ENCODE results near the gene PRPH.

DNA sequence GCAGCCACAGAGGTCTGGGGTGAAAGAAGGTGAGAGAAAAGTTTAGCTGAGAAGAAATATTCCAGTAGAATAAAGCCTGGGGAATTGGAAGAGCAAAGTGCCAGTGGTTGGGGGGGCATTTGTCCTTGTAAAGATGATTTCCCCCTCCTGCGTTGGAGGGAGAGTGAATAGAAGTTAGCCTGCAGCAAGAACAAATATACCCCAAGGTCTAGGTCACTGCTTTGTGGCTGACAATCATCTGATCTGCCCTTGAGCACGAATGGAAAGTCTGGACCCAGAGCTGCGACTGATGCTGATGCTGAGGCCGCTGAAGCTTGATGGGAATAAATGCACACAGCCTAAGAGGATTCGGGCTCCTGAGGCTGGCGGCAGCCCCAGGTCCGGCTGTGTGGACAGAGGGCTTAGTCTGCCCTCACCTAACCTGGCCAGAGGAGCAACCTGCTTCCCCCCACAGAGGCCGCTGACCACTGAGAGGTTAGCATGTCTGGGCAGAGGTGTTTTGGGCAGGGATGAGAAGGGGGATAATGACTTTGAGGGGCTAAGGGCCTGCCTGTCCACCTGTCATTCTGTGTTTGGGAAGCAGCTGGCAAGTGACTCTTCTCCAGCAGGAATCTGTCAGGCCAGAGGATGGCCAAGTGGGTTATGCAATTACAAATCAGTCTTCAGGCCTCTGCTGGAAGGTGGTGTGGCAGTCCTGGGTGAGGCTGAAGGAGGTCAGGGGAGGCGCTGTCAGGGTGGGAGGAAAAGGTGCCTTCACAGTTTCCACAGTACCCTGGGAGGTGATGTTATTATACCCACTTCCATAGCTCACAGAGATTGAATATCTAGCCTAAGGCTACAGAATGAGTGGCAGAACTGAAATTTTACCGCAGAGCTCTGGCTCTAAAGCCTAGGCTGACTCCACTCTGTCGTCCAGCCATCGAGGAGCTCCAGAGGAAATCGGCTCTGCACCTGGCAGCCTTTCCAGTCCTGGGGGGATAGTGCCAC is 18.4 kb upstream of the PRPH start:
- TF ChIP-seq TGIF2 (CRISPR knock-in tag; IDR thresholded peaks at IDR 0.05) (no peak), RBAK (CRISPR knock-in tag; IDR thresholded peaks at IDR 0.05) (no peak), ZSCAN31 (CRISPR knock-in tag; IDR thresholded peaks at IDR 0.05; ENCODE audit: low read depth) (no peak), SCMH1 (CRISPR knock-in tag; IDR thresholded peaks at IDR 0.05; ENCODE audit: borderline replicate concordance) (no peak), FOXM1 (CRISPR knock-in tag; IDR thresholded peaks at IDR 0.05) (no peak), ASH2L (IDR thresholded peaks at IDR 0.05; ENCODE audit: insufficient read length, low read depth, low read length) (no peak), RXRB (CRISPR knock-in tag; IDR thresholded peaks at IDR 0.05; ENCODE audit: borderline replicate concordance) (no peak), PRMT3 (CRISPR knock-in tag; IDR thresholded peaks at IDR 0.05; ENCODE audit: borderline replicate concordance, low read depth) (no peak), REPIN1 (CRISPR knock-in tag; IDR thresholded peaks at IDR 0.05; ENCODE audit: borderline replicate concordance, low read depth) (no peak), ZNF703 (CRISPR knock-in tag; IDR thresholded peaks at IDR 0.05; ENCODE audit: borderline replicate concordance) (no peak)
- TF ChIP-seq, protein P1, sequence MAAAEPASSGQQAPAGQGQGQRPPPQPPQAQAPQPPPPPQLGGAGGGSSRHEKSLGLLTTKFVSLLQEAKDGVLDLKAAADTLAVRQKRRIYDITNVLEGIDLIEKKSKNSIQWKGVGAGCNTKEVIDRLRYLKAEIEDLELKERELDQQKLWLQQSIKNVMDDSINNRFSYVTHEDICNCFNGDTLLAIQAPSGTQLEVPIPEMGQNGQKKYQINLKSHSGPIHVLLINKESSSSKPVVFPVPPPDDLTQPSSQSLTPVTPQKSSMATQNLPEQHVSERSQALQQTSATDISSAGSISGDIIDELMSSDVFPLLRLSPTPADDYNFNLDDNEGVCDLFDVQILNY (CRISPR knock-in tag; conservative IDR thresholded peaks at IDR 0.05), result no peak
- TF ChIP-seq, protein P2, sequence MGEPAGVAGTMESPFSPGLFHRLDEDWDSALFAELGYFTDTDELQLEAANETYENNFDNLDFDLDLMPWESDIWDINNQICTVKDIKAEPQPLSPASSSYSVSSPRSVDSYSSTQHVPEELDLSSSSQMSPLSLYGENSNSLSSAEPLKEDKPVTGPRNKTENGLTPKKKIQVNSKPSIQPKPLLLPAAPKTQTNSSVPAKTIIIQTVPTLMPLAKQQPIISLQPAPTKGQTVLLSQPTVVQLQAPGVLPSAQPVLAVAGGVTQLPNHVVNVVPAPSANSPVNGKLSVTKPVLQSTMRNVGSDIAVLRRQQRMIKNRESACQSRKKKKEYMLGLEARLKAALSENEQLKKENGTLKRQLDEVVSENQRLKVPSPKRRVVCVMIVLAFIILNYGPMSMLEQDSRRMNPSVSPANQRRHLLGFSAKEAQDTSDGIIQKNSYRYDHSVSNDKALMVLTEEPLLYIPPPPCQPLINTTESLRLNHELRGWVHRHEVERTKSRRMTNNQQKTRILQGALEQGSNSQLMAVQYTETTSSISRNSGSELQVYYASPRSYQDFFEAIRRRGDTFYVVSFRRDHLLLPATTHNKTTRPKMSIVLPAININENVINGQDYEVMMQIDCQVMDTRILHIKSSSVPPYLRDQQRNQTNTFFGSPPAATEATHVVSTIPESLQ (CRISPR knock-in tag; conservative IDR thresholded peaks at IDR 0.05), result no peak
- TF ChIP-seq, protein P3, sequence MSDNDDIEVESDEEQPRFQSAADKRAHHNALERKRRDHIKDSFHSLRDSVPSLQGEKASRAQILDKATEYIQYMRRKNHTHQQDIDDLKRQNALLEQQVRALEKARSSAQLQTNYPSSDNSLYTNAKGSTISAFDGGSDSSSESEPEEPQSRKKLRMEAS (IDR thresholded peaks at IDR 0.05), result no peak
- TF ChIP-seq, protein P4, sequence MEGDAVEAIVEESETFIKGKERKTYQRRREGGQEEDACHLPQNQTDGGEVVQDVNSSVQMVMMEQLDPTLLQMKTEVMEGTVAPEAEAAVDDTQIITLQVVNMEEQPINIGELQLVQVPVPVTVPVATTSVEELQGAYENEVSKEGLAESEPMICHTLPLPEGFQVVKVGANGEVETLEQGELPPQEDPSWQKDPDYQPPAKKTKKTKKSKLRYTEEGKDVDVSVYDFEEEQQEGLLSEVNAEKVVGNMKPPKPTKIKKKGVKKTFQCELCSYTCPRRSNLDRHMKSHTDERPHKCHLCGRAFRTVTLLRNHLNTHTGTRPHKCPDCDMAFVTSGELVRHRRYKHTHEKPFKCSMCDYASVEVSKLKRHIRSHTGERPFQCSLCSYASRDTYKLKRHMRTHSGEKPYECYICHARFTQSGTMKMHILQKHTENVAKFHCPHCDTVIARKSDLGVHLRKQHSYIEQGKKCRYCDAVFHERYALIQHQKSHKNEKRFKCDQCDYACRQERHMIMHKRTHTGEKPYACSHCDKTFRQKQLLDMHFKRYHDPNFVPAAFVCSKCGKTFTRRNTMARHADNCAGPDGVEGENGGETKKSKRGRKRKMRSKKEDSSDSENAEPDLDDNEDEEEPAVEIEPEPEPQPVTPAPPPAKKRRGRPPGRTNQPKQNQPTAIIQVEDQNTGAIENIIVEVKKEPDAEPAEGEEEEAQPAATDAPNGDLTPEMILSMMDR (CRISPR knock-in tag; IDR thresholded peaks at IDR 0.05), result no peak

Measured in HepG2 (cell line).